Heart left ventricle (tissue), 13 donors: Measurements from ENCODE around the gene SND1.

Experiments
- CTCF ChIP-seq, 12 donors: fragments of 200-600 bp; sonication (generic) in 4 of 12; IDR thresholded peaks; one replicate each; pipeline versions ENCODE4 v1.5.0 to v1.8.0; 2018 to 2022; ENCODE audit warnings: antibody characterized with exemption in 12 of 12, mild to moderate bottlenecking in 5 of 12
- POLR2A ChIP-seq, 2 donors: fragments of 450-650 bp; IDR thresholded peaks; one replicate each; pipeline ENCODE4 v1.6.1; 2017; ENCODE audit warnings: antibody characterized with exemption in 2 of 2, mild to moderate bottlenecking in 2 of 2, moderate library complexity in 2 of 2
- donor health status: ischemic (EF 13 %, LVEDD 7.1; RV severe dilation, severe dysfunction).
- donor health status: DM: no; HTN: yes; CAD: no.
- donor health status: DM: no; HTN: no; CAD: no.
- donor health status: ischemic (EF 25% LVEDD 6.9; RV normal size, moderate dysfunction).
- donor health status: ischemic (EF 25% LVEDD 5.7; RV mildly dilated, moderate dysfunction).
- donor health status: ischemic (EF 35%, LVEDD 5.7; RV mildly dilated, moderate dysfunction).
- donor health status: nonischemic (EF 11% LVEDD 7.7; RV severe dilation, severe dysfunction).
- donor health status: DM: yes; HTN: yes; CAD: no.
- donor health status: PGD.
- donor health status: ischemic (EF 29% LVEDD 5.4; RV normal size, mild dysfunction).
- donor health status: nonischemic (EF 23%, LVEDD 6.1; RV moderate dilation, normal function).

- TF ChIP-seq CTCF (IDR thresholded peaks at IDR 0.05) (no peak), POLR2A (IDR thresholded peaks at IDR 0.05) (no peak)
Observed at GRCh38 chr7:127863082-127863481, 211.1 kb downstream of the SND1 start.
